GM15510 (cell line): Measurements from ENCODE around the gene EXOC7.

ENCODE experiments used
- POLR2A ChIP-seq: IDR thresholded peaks from 3 replicates; pipeline ENCODE4 v1.6.1; 2011; ENCODE audit warnings: borderline replicate concordance; ENCODE audit not compliant: insufficient read length; ENCODE audit errors: extremely low read depth

EXOC7 gene

DNA sequence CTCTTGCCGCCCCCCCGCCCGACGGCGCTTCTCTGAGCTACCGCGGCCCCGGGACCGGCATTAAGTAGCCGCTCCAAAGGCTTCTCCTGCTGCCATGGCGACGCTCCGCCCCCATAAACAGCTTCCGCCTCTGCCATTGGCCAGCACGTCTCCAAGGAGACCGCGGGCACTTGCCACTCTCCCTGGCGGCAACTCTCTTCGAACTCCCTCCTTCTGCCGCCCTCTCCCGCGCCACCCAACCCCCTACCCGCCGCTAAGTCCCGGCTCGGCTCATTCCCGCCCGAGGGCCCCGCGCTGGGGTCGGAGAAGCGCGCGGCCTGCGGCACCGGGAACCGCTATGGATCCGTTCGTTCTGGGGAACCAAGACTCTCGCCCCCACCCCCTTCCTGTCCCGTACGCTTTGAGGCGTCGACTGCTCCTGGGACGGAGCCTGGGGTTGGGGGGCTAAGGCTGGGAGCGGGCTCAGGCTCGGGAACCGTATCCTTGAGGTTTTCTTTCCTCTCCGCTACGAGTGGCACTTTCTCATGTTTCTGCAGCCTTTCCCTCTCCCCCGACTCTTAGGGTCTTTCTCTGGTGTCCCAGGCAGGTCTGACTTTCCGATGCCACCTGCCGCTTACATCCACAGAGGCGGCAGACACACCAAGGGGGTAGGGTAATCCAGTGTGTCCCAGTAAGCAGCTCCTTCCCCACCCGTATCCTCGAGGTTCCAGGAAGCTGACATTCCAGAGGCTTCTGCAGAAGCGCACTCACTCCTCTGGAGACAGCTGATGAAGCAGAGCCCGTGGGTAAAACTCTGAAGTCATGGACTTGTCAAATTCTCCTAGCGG, 37.8 kb upstream of the EXOC7 start, which contains the start of gene FOXJ1:
FOXJ1 (minus strand) TSS at position 34 of the 827 bp plus-strand sequence. CDS start 850 bp downstream, outside the sequence.
- TF ChIP-seq POLR2A, result no peak

DNA sequence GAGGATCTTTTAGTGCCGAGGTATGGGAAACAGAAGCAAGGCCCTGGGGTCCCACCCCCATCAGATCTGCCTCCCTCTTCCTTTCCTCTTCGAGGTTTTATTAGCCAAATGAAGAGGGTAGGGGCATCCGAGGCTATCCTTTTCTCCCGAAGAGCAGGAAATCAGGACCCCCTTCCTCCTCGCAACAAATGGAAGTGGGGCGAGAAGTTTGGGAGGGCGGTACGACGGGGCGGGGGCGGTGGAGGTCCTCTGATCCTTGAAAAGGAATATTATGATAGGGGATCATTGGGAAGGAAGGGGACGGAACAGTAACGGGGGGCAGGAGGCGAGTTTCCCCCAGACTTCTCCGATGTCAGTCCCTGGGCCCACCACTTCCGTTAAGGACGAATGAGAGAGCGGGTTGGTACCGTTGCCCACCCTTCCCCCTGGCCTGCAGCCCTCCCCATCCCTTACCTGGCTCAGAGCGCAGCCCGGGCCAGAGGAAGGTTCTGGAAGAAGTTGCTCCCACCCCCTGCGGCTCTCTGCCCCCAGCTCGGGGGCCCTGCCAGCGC, 37.1 kb upstream of the EXOC7 start:
- TF ChIP-seq POLR2A, result no peak

GRCh38 chr17:76139801-76140660, 36.4 kb upstream of the EXOC7 start:
- TF ChIP-seq POLR2A, result no peak

GRCh38 chr17:76138896-76139752, 35.5 kb upstream of the EXOC7 start:
- no peak for TF ChIP-seq POLR2A

DNA sequence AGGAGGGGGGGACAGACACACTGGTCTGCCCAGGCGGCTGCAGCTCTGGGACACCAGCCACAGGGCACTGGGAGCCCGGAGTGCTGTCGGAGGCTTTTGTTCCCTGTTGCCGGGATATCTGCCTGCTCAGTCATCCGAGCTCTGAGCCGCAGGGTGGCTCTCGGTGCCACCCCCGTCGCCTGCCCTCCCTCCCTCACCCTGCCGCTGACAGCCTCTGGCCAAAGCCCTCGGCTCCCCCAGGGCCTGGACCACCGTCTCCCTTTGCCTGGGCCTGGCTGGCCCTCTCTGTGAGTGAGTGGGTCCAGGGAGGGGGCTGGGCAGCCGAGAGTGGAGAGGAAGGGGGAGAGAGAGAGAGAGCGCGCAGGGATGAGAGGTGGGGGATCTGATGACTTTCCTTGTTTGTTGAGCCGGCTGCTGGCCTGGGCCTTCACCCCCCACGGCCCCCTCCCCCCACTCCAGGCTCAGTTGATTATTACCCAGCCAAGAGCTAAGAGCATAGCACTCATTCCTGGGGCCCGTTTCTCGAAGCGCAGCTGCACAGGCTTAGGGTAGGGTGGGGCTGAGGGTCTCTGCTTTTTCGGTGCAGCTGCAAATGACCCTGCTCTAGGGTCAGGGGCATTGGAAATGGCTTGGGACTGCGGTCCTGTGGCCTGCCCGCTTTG, 34.8 kb upstream of the EXOC7 start:
- no peak for TF ChIP-seq POLR2A

DNA sequence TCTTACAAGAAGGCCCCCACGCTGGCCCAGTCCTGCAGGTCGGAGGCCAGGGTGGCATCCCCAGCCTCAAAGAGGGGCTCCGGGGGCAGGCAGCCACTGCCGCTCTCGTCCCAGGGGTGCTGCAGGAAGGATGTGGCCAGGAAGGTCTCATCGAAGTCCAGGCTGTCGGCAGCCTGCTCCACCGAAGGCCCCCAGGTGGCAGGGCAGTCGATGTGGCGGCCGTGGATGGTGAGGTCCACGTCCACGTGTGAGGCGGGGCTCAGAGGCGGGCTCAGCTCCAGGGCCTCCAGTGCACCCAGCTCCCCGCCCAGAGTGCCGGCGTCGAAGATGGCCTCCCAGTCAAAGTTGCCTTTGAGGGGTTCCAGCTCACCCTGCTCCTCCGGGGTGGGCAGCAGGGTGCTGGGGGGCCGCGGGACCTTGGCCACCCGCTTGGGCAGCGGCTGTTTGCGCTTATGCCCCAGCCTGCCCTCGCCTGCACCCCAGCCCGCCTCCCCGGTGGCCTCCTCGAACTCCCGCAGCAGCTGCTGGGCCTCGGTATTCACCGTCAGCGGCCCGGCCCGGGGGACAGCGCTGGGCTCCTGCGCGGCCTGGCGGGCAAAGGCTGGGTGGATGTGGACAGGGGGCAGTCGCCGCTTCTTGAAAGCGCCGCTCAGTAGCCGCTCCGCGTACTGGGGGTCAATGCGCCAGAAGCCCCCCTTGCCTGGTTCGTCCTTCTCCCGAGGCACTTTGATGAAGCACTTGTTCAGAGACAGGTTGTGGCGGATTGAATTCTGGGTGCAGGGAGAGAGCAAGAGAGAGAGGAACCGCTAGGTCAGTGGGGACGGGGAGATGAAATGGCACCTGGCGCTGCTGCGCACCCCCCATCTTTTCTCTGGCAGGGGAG, 34.0 kb upstream of the EXOC7 start:
- TF ChIP-seq POLR2A, result no peak

- no peak for TF ChIP-seq POLR2A
Measured at GRCh38 chr17:76137001-76137350, 33.4 kb upstream of the EXOC7 start.

GRCh38 chr17:76136276-76137000, 32.9 kb upstream of the EXOC7 start:
- no peak for TF ChIP-seq POLR2A

DNA sequence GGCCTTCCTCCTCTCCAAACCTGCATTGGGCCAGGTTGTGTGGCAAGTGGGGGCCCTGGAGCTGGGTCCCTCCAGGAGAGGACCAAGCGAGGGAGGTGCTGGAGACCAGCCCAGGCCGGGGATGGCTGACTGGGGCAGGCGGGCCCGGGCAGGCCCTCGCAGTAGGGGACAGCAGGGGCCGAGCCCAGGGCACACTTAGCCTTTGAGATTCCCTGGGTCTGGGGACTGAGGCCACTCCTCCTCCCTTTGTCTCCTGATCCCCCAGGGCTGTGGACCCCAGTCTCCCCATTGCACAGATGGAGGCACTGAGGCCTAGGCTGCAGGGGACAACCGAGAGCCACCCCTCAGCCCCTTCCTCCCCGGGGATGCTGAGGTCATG, 32.2 kb upstream of the EXOC7 start:
- no peak for TF ChIP-seq POLR2A

GRCh38 chr17:76134911-76135809, 31.6 kb upstream of the EXOC7 start:
- no peak for TF ChIP-seq POLR2A

DNA sequence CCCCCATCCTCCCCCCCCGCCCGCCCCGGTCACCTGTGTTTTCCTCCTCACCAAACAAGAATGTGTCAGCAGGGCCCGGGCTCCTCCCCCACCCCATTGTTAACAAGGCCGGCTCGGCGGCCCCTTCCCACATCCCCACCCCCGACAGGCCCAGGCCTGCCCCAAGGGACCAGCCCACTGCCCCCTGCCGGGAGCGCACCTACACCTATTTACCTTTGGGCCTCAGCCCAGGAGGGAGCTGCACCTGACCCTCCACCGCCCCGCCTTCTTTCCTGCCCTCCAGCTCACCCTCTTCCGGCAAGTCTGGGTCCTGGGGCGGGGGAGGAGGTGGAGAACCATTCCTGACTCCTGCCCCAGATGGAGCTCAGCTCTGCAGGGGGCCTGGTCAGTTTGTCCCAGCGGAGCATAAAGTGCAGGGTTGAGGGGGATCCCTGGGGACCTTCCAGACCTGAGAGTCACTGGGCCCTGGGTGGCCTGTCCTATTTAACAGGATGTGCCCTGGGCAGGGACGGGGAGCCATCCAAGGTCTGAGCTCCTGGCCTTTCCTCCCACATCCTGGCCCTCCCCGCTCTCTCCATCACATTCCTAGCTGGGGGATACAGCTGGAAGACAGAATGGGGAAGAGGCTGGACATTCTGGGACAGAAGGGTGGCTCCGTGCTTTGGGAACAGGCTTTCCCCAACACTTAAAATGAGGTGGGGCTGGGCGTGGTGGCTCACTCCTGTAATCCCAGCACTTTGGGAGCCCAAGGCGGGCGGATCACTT, 29.2 kb upstream of the EXOC7 start:
- no peak for TF ChIP-seq POLR2A
